Breast epithelium (tissue), 4 donors: ENCODE results near the gene NDUFB8. TPM values are rescaled to one million over a fixed set of nuclear protein-coding genes. Genes with fewer than 3 reads are reported as not detected.
A peak's percentile ranks its signal among the peaks of the same experiment; 100 is the strongest.

ENCODE experiments used
- DNase-seq, 2 donors: peaks; one replicate each; pipeline ENCODE4 v3.0.0-alpha.2; 2019; ENCODE audit warnings: low spot score in 2 of 2
- H3K27ac ChIP-seq, 2 donors: fragments of 200-600 bp; sonication (generic) in 1 of 2; one replicate each; pipeline ENCODE4 v1.5.1; 2016 to 2019; ENCODE audit warnings: mild to moderate bottlenecking in 1 of 2
- H3K27me3 ChIP-seq, 2 donors: fragments of 200-600 bp; sonication (generic) in 1 of 2; one replicate each; pipeline versions ENCODE4 v1.5.1 to v1.6.0; 2017 to 2019; ENCODE audit warnings: control low read depth in 1 of 2, mild to moderate bottlenecking in 1 of 2
- H3K36me3 ChIP-seq: fragments of 200-600 bp; one replicate; pipeline ENCODE4 v1.5.1; 2019
- H3K4me1 ChIP-seq, 2 donors: fragments of 200-600 bp; sonication (generic); one replicate each; pipeline ENCODE4 v1.5.1; 2016 to 2019; ENCODE audit warnings: control low read depth in 1 of 2
- H3K4me3 ChIP-seq, 3 donors: fragments of 200-600 bp; sonication (generic); 1 replicate in 2 of 3; 2 replicates in 1 of 3; pipeline ENCODE4 v1.5.1; 2016 to 2019; ENCODE audit warnings: mild to moderate bottlenecking in 3 of 3, moderate library complexity in 2 of 3
- H3K9me3 ChIP-seq, 2 donors: fragments of 200-600 bp; sonication (generic) in 1 of 2; one replicate each; pipeline ENCODE4 v1.5.1; 2016 to 2019; ENCODE audit warnings: control low read depth in 1 of 2
- POLR2A ChIP-seq: fragments of 450-650 bp; IDR thresholded peaks from one replicate; pipeline ENCODE4 v1.6.1; 2016; ENCODE audit warnings: antibody characterized with exemption, mild to moderate bottlenecking, moderate library complexity
- POLR2AphosphoS5 ChIP-seq, 3 donors: sonication (generic); formaldehyde crosslinking; IDR thresholded peaks; one replicate each; pipeline ENCODE4 v1.6.1; 2017; ENCODE audit warnings: antibody characterized with exemption in 3 of 3
- intact Hi-C: fragments of 100-400 bp; cut with DNase I; formaldehyde crosslinking; loops from one replicate; pipeline ENCODE4 v1.15.1; 2023; ENCODE audit warnings: low total_unique reads
- total RNA-seq, 3 donors: library from RNA; depleted of rRNA; stranded (reverse); fragments of >200 nt; gene quantifications; one replicate each; pipeline ENCODE4 v1.1.0, GENCODE V29; 2016
- TF ChIP-seq, protein P1 (sequence below), 3 donors: fragments of 450-650 bp; IDR thresholded peaks; one replicate each; pipeline ENCODE4 v1.5.1; 2016 to 2017; ENCODE audit warnings: antibody characterized with exemption in 3 of 3, mild to moderate bottlenecking in 3 of 3, moderate library complexity in 3 of 3

Gene NDUFB8
- total RNA-seq, 3 donors from 2014 or later, result 143 to 148 (median 144) TPM

DNA sequence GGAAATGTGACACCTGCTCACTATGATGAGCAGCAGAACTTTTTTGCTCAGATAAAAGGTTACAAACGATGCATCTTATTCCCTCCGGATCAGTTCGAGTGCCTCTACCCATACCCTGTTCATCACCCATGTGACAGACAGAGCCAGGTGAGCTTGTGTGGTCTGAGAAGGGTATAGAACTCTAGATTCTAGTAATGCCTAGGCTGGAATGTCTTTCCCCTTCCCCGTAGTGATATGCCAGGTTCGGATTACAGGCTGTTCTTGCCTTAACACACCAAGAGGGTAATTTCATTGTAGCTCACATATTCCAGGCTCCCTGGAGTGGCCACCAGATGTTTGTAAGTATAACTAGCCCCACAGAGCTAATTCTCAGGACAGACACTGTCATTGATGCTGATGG is 15.3 kb upstream of the NDUFB8 start:
- Histone ChIP-seq H3K36me3 (no peaks in the 10 kb centered on the region), H3K4me3 (no peak overlapping the region), H3K27me3 (no peaks in the 10 kb centered on the region)

DNA sequence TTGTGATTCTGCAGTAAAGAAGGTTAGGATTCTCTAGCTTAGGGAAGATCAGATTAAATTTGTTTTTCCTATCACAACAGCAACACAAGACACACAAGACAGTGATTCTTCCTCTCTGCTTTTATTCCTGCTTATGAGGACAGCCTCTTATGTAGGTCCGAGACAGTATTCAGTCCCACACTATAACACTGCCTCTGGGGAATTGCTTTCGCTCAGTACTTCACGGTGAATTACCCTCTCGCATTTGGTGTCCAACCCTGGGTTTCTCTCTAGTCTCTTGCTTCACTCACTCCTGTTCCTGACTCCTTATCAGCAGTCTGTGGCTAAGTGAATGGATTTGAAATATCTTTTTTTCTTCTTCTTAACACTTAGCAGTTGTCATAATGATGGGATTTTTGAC is 7.8 kb upstream of the NDUFB8 start:
- peaks cover 0 to 15% of the 10 kb centered on the region in 2 donors for H3K4me1 ChIP-seq

More for the DNA sequence above, 15.3 kb upstream of the NDUFB8 start:
- TF ChIP-seq, protein P1, sequence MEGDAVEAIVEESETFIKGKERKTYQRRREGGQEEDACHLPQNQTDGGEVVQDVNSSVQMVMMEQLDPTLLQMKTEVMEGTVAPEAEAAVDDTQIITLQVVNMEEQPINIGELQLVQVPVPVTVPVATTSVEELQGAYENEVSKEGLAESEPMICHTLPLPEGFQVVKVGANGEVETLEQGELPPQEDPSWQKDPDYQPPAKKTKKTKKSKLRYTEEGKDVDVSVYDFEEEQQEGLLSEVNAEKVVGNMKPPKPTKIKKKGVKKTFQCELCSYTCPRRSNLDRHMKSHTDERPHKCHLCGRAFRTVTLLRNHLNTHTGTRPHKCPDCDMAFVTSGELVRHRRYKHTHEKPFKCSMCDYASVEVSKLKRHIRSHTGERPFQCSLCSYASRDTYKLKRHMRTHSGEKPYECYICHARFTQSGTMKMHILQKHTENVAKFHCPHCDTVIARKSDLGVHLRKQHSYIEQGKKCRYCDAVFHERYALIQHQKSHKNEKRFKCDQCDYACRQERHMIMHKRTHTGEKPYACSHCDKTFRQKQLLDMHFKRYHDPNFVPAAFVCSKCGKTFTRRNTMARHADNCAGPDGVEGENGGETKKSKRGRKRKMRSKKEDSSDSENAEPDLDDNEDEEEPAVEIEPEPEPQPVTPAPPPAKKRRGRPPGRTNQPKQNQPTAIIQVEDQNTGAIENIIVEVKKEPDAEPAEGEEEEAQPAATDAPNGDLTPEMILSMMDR (IDR thresholded peaks at IDR 0.05), result no peak
- no peak for TF ChIP-seq POLR2A
- no peak for TF ChIP-seq POLR2AphosphoS5 (IDR thresholded peaks at IDR 0.05)
- H3K27ac ChIP-seq, result no peak overlapping the region
- intact Hi-C loops, result no loop called here
- H3K9me3 ChIP-seq, result no peaks in the 10 kb centered on the region
- no peaks in the 10 kb centered on the region for H3K4me1 ChIP-seq
- no peak for DNase-seq

DNA sequence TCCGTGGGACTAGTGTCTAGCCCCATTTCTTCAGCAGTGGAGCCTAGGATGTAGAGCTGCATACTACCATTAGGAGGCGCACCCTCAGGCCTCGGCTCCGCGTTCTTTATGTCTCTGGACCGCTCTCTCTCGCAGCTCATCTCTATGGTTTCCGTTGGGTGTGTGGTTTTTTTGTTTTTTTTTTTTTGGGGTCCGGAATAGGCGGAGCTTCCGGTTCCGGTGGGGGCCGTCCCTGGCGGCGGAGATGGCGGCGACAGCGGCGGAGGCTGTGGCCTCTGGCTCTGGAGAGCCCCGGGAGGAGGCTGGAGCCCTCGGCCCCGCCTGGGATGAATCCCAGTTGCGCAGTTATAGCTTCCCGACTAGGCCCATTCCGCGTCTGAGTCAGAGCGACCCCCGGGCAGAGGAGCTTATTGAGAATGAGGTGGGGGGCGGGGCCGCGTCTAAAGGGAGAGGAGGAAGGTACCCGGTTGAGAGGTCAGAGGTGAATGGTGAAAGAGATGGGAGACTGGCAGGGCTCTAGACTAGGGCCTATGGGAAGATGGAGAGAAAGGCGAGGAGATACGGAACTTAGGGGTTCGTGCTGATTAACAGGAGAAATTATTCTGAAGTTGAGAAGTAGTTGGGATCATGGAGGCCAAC is 6.2 kb upstream of the NDUFB8 start, which contains the start of gene HIF1AN:
HIF1AN (plus strand) TSS at position 229 of the 639 bp plus-strand sequence; CDS start at position 245, 16 bp downstream.
- TF ChIP-seq, protein P1 (IDR thresholded peaks at IDR 0.05), result peak; percentile 63 to 85 (median 77)
- TF ChIP-seq POLR2AphosphoS5 (IDR thresholded peaks at IDR 0.05), result peak; percentile 75 to 89 (median 84)
- TF ChIP-seq POLR2A, result peak; percentile 81
- no peaks in the 10 kb centered on the region for H3K27me3 ChIP-seq
- H3K36me3 ChIP-seq, result no peaks in the 10 kb centered on the region
- H3K27ac ChIP-seq, result peak within 1 kb of the TSS; percentile 68
- peaks cover 0 to 15% of the 10 kb centered on the region in 2 donors for H3K4me1 ChIP-seq
- intact Hi-C loops, result no loop called here
- no peaks in the 10 kb centered on the region for H3K9me3 ChIP-seq
- peak; percentile 86 to 87 for DNase-seq
- H3K4me3 ChIP-seq, result peak within 1 kb of the TSS; percentile 65 to 83 (median 79)

More for the DNA sequence above, 7.8 kb upstream of the NDUFB8 start:
- intact Hi-C loops, result no loop called here
- no peaks in the 10 kb centered on the region for H3K36me3 ChIP-seq
- no peaks in the 10 kb centered on the region for H3K27me3 ChIP-seq
- H3K4me3 ChIP-seq, result no peak overlapping the region
- DNase-seq, result no peak
- TF ChIP-seq, protein P1 (IDR thresholded peaks at IDR 0.05), result no peak
- TF ChIP-seq POLR2AphosphoS5 (IDR thresholded peaks at IDR 0.05), result no peak
- no peak for TF ChIP-seq POLR2A
- no peaks in the 10 kb centered on the region for H3K9me3 ChIP-seq
- H3K27ac ChIP-seq, result no peak overlapping the region

DNA sequence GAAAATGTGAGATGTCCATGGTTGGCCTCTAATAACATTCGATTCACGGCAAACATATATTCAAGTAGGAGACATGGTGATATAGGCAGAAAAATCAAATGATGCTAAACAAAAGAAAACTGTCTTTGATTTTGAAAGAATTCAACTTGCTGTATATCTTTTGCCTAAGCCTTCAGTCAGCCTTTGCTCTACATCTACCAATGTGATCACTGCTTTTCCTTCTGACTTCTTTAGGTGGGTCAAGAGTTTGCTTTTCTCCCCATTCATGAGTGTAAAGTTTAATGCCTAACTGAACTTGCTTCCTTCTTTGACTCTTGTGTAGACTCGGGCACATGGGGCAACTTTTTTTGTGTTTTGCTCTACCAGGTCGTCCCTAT is 5.7 kb upstream of the NDUFB8 start:
- no peak for DNase-seq
- no peaks in the 10 kb centered on the region for H3K9me3 ChIP-seq
- peak overlapping the region in 1 of 2 donors; percentile 41 for H3K27ac ChIP-seq
- peaks cover 0 to 15% of the 10 kb centered on the region in 2 donors for H3K4me1 ChIP-seq
- TF ChIP-seq, protein P1 (IDR thresholded peaks at IDR 0.05), result no peak
- TF ChIP-seq POLR2A, result no peak
- TF ChIP-seq POLR2AphosphoS5 (IDR thresholded peaks at IDR 0.05), result no peak
- H3K27me3 ChIP-seq, result no peaks in the 10 kb centered on the region
- H3K4me3 ChIP-seq, result peak overlapping the region; percentile 65 to 83 (median 79)
- intact Hi-C loops, result no loop called here
- H3K36me3 ChIP-seq, result no peaks in the 10 kb centered on the region

DNA sequence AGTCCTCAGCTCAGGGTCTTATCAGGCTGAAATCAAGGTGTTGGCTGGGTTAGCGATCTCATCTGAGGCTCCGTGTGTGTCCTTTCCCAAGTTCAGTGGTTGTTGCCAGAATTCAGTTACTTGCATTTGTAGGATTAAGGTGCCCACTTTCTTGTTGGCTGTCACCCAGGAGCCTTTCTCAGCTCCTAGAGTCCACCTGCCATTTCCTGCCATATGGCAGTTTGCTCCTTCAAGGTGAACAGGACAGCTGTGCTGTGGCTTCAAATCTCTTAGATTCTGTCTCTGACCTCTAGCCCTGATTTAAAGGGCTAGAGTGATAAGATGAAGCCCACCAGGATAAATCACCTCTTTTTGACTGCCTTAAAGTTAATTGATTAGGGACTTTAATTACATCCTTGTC is 5.1 kb upstream of the NDUFB8 start:
- intact Hi-C loops, result no loop called here
- Histone ChIP-seq H3K27me3 (no peaks in the 10 kb centered on the region), H3K9me3 (no peaks in the 10 kb centered on the region), H3K36me3 (no peaks in the 10 kb centered on the region), H3K27ac (no peak overlapping the region), H3K4me3 (no peak overlapping the region), H3K4me1 (peaks cover 0 to 15% of the 10 kb centered on the region in 2 donors)
- DNase-seq, result no peak
- no peak for TF ChIP-seq POLR2A
- no peak for TF ChIP-seq POLR2AphosphoS5 (IDR thresholded peaks at IDR 0.05)
- TF ChIP-seq, protein P1 (IDR thresholded peaks at IDR 0.05), result no peak
